ENCODE results near the gene ZNF268.
"Not testable (repeated sequence)": the region's sequence is repeated elsewhere in the genome, so short reads cannot be mapped to it uniquely, and the experiment has no call there.

Gene ZNF268

DNA sequence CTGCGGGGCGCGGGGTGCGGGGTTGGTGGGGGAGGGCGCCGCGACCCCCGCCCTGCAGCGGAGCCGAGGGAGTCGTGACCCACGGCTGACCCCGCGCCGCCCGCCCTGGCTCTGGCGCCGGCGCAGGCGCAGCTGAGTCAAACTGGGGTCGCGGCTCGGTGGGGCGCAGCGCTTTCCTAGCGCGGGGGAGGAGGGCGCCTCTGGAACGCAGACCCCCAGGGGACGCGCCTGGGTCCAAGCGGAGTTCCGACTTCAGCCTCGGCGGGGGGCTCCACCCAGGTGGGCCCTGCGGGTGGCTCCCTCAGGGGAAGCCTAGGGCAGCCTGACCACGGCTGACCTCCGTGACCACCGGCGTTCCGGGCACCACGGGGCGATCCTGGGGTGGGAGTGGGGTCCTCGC, 54.8 kb downstream of the ZNF268 start:
- Mint-ChIP-seq H3K9me3 (peaks cover 8% of the 10 kb centered on the region), H3K27ac (no peak overlapping the region), H3K27me3 (peaks cover 3% of the 10 kb centered on the region), H3K4me1 (no peaks in the 10 kb centered on the region), H3K36me3 (no peaks in the 10 kb centered on the region), H3K4me3 (no peak overlapping the region)
- DNase-seq (ENCODE audit: low spot score in 2 of 2): no peak
- ATAC-seq (ENCODE audit: low read depth): no peak

DNA sequence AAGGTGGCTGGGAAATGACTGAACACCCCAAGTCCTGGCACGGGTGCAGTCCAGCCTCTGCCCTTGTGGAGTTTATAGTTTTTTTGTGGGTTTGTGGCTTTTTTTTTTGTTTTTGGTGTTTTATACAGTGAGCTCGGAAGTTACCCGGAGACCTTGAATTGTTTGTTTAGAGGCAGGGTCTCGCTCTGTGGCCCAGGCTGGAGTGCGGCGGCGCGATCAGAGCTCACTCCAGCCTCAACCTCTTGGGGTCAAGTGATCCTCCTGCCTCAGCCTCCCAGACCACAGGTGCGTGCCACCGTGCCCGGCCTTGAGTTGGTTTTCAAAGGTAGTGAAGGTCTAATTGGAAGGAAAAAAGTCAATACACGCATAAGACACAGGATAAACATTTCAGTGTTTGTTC, 55.3 kb downstream of the ZNF268 start:
- Mint-ChIP-seq H3K9me3 (peaks cover 11% of the 10 kb centered on the region), H3K27ac (no peak overlapping the region)
- ATAC-seq (ENCODE audit: low read depth): no peak

DNA sequence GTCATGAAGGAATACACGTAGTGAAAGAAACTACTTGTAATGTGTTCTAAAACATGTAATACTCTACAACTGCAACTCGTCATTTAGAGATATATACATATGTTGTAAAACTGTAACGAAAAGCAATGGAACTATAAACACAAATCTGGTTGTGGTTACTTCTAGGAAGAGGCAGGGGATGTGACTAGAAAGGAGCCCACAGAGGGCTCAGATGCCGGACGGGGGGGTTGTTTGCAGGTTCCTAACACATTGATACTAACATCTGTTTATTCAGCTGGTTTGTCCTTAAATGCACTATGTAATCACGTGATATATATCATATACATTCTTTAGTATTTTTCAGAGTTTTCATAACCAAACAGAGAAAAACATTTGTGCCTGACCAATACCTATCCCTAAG, 70.4 kb downstream of the ZNF268 start:
- H3K36me3 Mint-ChIP-seq: no peaks in the 10 kb centered on the region
- peaks cover 3% of the 10 kb centered on the region for H3K4me1 Mint-ChIP-seq
- no peak for DNase-seq (ENCODE audit: low spot score in 2 of 2)
- no peak overlapping the region for H3K27ac Mint-ChIP-seq
- no peak for ATAC-seq (ENCODE audit: low read depth)
- H3K4me3 Mint-ChIP-seq: no peak overlapping the region
- H3K9me3 Mint-ChIP-seq: peaks cover 14% of the 10 kb centered on the region
- no peaks in the 10 kb centered on the region for H3K27me3 Mint-ChIP-seq

More for the DNA sequence above, 55.3 kb downstream of the ZNF268 start:
- Mint-ChIP-seq H3K36me3 (no peaks in the 10 kb centered on the region), H3K4me1 (no peaks in the 10 kb centered on the region), H3K27me3 (peaks cover 7% of the 10 kb centered on the region), H3K4me3 (no peak overlapping the region)
- no peak for DNase-seq (ENCODE audit: low spot score in 2 of 2)

DNA sequence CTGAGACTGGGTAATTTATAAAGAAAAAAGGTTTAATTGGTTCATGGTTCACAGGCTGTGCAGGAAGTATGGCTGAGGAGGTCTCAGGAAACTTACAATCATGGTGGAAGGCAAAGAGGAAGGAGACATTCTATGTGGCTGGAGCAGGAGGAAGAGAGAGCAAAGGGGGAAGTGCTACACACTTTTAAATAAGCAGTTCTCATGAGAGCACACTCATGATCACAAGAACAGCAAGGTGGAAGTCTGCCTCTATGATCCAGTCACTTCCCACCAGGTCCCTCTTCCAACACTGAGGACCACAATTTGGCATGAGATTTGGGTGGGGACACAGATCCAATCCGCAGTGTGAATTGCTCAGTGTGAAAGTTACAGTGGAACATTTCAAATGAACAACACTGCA, 74.5 kb downstream of the ZNF268 start:
- ATAC-seq (ENCODE audit: low read depth); H3K4me3 Mint-ChIP-seq; DNase-seq (ENCODE audit: low spot score in 2 of 2); H3K27ac Mint-ChIP-seq; H3K4me1 Mint-ChIP-seq; H3K36me3 Mint-ChIP-seq; H3K27me3 Mint-ChIP-seq: not testable (repeated sequence)
- peaks cover 13% of the 10 kb centered on the region for H3K9me3 Mint-ChIP-seq

DNA sequence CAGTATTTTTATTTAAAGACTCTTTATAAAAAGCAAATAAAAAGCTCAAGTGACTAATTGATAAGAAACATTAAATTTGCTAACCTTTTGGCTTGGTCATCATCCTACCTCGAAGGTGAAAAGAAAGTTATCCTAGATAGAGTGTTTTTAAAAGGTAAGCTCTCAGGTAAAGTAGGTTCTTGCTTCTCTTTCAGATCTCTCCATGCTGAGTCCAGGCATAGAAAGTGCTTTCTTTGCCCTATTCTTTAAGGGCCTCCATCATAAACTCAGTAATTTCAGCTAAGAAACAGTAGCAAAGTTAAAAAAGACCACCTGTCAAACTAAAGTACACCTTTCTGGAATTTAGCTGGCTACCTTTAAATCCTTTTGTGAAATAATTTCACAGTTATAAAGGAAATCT, 75.0 kb downstream of the ZNF268 start:
- H3K27ac Mint-ChIP-seq: no peak overlapping the region
- ATAC-seq (ENCODE audit: low read depth) (no peak), DNase-seq (ENCODE audit: low spot score in 2 of 2) (no peak)
- H3K36me3 Mint-ChIP-seq: no peaks in the 10 kb centered on the region
- H3K4me1 Mint-ChIP-seq: peaks cover 3% of the 10 kb centered on the region
- no peak overlapping the region for H3K4me3 Mint-ChIP-seq
- H3K9me3 Mint-ChIP-seq: peaks cover 13% of the 10 kb centered on the region
- H3K27me3 Mint-ChIP-seq: no peaks in the 10 kb centered on the region

DNA sequence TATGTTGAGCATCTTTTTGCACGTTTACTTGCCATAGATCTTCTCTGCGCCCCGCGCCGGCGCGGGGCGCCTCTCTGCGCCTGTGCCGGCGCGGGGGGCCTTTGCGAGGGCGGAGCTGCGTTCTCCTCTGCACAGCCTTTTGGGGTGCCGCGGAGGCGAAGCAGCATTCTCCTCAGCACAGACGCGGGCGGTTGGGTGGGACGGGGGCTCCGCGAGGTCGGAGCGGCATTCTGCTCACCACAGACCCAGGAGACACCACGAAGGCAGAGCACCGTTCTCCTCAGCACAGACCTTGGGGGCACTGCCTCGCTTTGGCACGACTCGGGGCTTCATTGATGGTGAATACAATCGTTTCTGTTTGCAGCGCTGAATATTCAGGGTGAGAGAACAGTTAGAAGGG, 82.9 kb downstream of the ZNF268 start:
- Mint-ChIP-seq H3K9me3 (peaks cover 2% of the 10 kb centered on the region), H3K36me3 (no peaks in the 10 kb centered on the region)

More for the DNA sequence above, 82.9 kb downstream of the ZNF268 start:
- no peak for DNase-seq (ENCODE audit: low spot score in 2 of 2)
- H3K27me3 Mint-ChIP-seq: no peaks in the 10 kb centered on the region
- H3K27ac Mint-ChIP-seq: no peak overlapping the region
- no peak for ATAC-seq (ENCODE audit: low read depth)
- no peak overlapping the region for H3K4me3 Mint-ChIP-seq
- H3K4me1 Mint-ChIP-seq: no peaks in the 10 kb centered on the region

All from memory B cell (primary cell).